GM11168 (cell line): ENCODE measurements around the gene CHRM4.

Experiments used
- in situ Hi-C: fragments of 300-500 bp; cut with MboI; formaldehyde crosslinking; loops from one replicate; pipeline ENCODE4 v1.12.0; 2022; ENCODE audit warnings: low sequenced_read_pairs; ENCODE audit not compliant: unreplicated experiment

The CHRM4 gene

GRCh38 chr11:46335890-46336562 lies 55.5 kb downstream of the CHRM4 start:
- in situ Hi-C loops = no loop called here

- in situ Hi-C loops = no loop called here
These were observed 56.3 kb downstream of the CHRM4 start for GRCh38 chr11:46335271-46335670.

- in situ Hi-C loops = no loop called here
These were observed 57.4 kb downstream of the CHRM4 start for GRCh38 chr11:46334211-46334610.
